Jurkat, Clone E6-1 (cell line): ENCODE results near the gene NTRK3.

Experiments
- DNase-seq: peaks from one replicate; pipeline ENCODE4 v3.0.0-alpha.2; 2011; ENCODE audit warnings: low read depth, low spot score
- H3K4me3 ChIP-seq: 2 replicates; pipeline ENCODE4 v1.5.1; 2011; ENCODE audit warnings: mild to moderate bottlenecking, low read length, control low read depth, moderate library complexity

NTRK3 gene

GRCh38 chr15:88264622-88265021, 8.1 kb upstream of the NTRK3 start:
- H3K4me3 ChIP-seq: no peak overlapping the region

GRCh38 chr15:88262064-88262463, 5.5 kb upstream of the NTRK3 start:
- no peak for DNase-seq
- no peak overlapping the region for H3K4me3 ChIP-seq

More at GRCh38 chr15:88264622-88265021, 8.1 kb upstream of the NTRK3 start:
- DNase-seq: no peak

DNA sequence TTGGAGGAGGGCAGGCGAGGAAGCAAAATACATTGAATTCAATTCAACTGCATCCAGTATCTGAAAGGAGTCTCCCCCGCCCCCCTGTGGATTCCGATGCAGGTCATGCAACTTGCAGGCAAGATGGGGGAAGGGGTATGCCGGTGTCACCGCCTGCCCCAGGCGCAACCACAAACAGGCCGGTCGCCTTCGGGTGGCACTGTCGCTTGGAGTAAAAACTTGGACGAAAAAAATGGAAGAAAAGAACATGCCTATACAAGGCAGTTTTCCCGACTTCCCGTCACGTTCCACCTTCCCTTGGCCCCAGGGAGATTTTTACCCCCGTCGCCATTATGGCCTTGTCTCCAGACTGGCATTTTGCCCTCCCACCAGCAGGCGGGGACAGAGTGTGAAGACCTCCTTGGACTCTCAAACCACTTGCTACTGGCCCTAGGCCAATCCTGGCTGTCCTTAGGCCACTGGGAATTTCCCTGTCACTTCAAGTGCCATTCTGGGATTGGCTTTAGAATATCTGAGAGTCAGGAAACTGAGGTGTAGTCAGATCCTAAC, 1.6 kb upstream of the NTRK3 start:
- no peak for DNase-seq
- no peak overlapping the region for H3K4me3 ChIP-seq

GRCh38 chr15:88257311-88258092, 963 bp upstream of the NTRK3 start:
- no peak for DNase-seq
- H3K4me3 ChIP-seq: peak overlapping the region; percentile 41

GRCh38 chr15:88255484-88256278, 858 bp downstream of the NTRK3 start:
- DNase-seq: no peak

GRCh38 chr15:88255087-88255483, 1.5 kb downstream of the NTRK3 start:
- H3K4me3 ChIP-seq: no peak overlapping the region
- DNase-seq: no peak

More at GRCh38 chr15:88255484-88256278, 858 bp downstream of the NTRK3 start:
- H3K4me3 ChIP-seq: no peak overlapping the region

- no peak for DNase-seq
- H3K4me3 ChIP-seq: no peak overlapping the region
Observed at GRCh38 chr15:88252441-88252840, 4.1 kb downstream of the NTRK3 start.

- H3K4me3 ChIP-seq: no peak overlapping the region
- no peak for DNase-seq
Observed at GRCh38 chr15:88250826-88251225, 5.7 kb downstream of the NTRK3 start.

DNA sequence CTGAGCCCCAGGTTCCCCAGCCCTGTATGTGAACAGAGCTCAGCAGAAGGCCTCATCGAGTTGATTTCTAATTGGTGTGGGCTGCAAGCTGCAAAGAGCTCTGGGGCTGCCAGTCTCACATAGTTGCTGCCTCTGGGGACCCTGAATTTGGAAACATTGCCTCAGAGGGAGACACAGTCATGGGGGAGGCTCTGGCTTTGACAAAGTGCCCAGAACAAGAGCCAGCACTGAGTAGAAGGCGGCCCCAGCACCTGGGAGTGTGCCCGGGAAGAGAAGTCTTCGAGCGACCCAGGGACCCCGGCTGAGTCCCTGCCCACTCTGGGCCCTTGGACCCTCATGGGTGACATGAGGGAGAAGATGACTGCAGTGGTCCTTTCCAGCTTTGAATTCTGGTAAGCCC, 7.3 kb downstream of the NTRK3 start:
- no peak for DNase-seq
- no peak overlapping the region for H3K4me3 ChIP-seq

- no peak for DNase-seq
- no peak overlapping the region for H3K4me3 ChIP-seq
Observed at GRCh38 chr15:88247914-88248313, 8.6 kb downstream of the NTRK3 start.

- no peak overlapping the region for H3K4me3 ChIP-seq
- peak; percentile 61 for DNase-seq
Observed at GRCh38 chr15:88246666-88247446, 9.7 kb downstream of the NTRK3 start.

DNA sequence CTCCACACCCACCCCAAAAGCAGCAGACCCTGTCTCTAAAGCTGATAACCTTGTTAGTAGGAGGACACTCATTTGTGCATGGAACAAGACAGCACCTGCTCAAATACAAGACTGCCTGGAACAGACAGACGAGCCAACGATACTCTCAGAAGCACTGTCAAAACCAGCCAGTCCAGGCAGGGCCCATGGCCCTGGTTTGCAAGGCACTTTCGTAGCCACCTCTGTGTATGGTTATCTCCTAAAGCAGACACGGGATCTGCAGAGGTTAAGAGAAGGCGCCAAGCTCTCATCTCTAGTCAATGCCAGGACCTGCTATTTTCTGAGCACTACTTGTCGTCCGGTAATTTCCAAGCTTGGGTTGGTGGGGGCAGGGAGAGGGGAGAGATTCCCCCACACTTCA, 10.5 kb downstream of the NTRK3 start:
- H3K4me3 ChIP-seq: no peak overlapping the region
- no peak for DNase-seq

DNA sequence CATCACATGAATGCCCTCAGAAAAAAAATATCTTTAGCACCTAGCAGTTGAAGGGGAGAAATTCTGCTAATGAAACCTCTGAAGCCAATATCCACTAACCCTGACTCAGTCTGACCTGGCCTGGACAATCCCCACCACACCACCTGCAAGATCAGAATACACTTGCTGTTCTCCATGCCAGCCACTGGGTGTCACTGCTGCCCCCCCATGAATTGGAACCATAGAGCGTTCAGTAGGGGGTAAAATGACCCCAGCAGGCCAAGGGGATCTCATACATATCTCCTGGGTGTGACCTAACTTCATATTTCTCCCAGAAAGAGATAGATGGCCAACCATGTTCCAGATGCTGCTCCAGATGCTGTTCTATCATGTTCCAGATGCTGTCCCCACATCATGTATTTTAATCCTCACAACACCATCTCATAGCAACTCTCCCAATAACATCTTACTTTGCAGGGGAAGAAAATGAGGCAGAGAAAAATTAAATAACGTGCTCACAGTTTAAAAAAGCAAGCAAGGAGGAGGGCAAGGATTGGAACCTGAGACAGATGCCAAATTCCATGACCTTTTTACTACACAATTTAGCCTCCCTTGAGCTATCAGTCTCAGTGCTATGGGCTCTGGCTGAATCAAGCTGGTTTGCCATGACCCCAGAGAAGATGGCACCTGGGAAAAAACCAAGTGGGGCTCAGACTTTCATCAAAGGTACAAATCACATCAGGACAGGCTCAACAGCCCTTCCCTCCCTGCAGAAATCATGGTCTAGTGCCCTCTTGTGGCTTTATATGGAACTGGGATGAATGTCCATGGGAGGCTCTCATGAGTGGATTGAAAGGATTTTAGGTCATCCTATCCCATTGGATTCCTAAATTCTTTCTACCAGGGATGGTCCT, 12.4 kb downstream of the NTRK3 start:
- H3K4me3 ChIP-seq: no peak overlapping the region
- DNase-seq: peak; percentile 19

GRCh38 chr15:88242586-88243555, 13.7 kb downstream of the NTRK3 start:
- no peak overlapping the region for H3K4me3 ChIP-seq
- no peak for DNase-seq

GRCh38 chr15:88241461-88241860, 15.1 kb downstream of the NTRK3 start:
- H3K4me3 ChIP-seq: no peak overlapping the region
- no peak for DNase-seq

DNA sequence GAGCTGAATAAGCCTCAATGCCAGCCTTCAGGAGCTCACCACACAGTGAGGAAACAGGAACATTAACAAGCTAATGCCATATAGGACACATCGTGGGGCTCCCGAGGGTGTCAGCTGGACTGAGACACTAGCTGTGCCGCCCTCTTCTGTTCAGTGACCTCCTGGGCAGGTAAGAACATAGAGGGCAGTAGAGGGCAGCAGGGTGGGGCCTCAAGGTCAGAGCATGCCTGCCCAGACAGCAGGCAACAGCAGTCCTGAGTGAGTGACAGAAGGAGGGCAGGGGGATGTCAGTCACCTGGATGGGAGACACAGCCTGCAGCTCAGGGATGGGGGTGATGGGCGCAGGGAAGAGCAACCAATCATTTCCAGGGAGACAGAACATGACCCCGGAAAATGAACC, 15.5 kb downstream of the NTRK3 start:
- no peak for DNase-seq
- H3K4me3 ChIP-seq: no peak overlapping the region

DNA sequence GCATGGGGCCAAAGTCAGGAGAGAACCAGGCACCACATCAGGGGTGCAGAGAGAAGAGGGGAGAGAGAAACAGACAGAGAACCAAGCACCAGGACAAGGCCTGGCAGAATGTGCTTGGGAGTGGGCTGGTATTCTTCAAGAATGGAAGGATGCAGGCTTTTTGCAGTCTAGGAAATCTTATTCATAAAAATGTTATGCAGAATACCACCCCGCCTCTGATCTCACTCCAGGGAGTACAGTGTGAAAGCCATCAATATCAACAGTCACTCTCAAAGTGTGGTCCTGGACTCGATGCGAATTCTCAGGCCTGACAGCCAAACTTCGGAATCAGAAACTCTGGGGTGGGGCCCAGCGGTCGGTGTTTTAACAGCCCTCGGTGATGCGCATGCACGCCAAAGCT, 16.9 kb downstream of the NTRK3 start:
- H3K4me3 ChIP-seq: no peak overlapping the region
- DNase-seq: no peak
